HepG2 (cell line): ENCODE measurements around the gene SFXN2. TPM values are rescaled to one million over a fixed set of nuclear protein-coding genes. Genes with fewer than 3 reads are reported as not detected.
A peak's percentile ranks its signal among the peaks of the same experiment; 100 is the strongest.

ENCODE experiments used
- ATAC-seq: fragments of 200-7000 bp; cut with Tn5 transposase; 3 replicates; pipeline ENCODE4 v1.9.1; 2020; ENCODE audit warnings: mild to moderate bottlenecking, moderate library complexity
- BruUV-seq: library from RNA; stranded (reverse); fragments of 400-500 nt; replicated peaks from 2 replicates; lab custom pipeline; 2021; lab: Mats Ljungman, UMichigan
- CTCF ChIA-PET: fragments of 300-600 bp; formaldehyde crosslinking; extraction: SDS; loops from one replicate; lab custom pipeline; 2021; ENCODE audit warnings: low total read pairs, inconsistent platforms, low intra/inter-chr PET ratio; lab: Yijun Ruan, JAX
- POLR2A ChIA-PET: fragments of 350-600 bp; sonication (Branson Sonifier 250); formaldehyde crosslinking; loops from one replicate; lab custom pipeline; 2020; ENCODE audit warnings: antibody characterized with exemption, inconsistent platforms; lab: Yijun Ruan, JAX
- DNase-seq: peaks from one replicate; pipeline ENCODE4 v3.0.0-alpha.2; 2015; ENCODE audit warnings: low spot score
- FAIRE-seq: peaks from 3 replicates; lab custom pipeline; 2011; peaks lifted over from hg19 to GRCh38; lab: Jason Lieb, UNC
- H2AFZ ChIP-seq: one replicate; pipeline ENCODE4 v1.6.1; 2011; ENCODE audit warnings: low read length, inconsistent platforms
- H3K27ac ChIP-seq: fragments of 300-600 bp; 3 replicates; pipeline ENCODE4 v1.8.0; 2011; ENCODE audit warnings: mixed run types, mild to moderate bottlenecking, mixed read lengths, low read length, inconsistent platforms; ENCODE audit not compliant: insufficient read depth; ENCODE audit errors: extremely low read length
- H3K27me3 ChIP-seq, 2 experiments: fragments of 200-600 bp in 1 of 2; 2 replicates in 1 of 2; 3 replicates in 1 of 2; pipeline versions ENCODE4 v1.6.0 to v1.8.0; 2011; ENCODE audit warnings: low read length in 2 of 2, mild to moderate bottlenecking in 2 of 2, moderate library complexity in 2 of 2, inconsistent platforms in 1 of 2; ENCODE audit not compliant: insufficient read depth in 2 of 2, control insufficient read depth in 1 of 2
- H3K36me3 ChIP-seq, 2 experiments: fragments of 200-600 bp in 1 of 2; replicated peaks in 1 of 2; 2 replicates in 1 of 2; 3 replicates in 1 of 2; pipeline versions ENCODE4 v1.5.1 to v1.8.0; 2011; ENCODE audit warnings: low read length in 2 of 2, inconsistent platforms in 1 of 2; ENCODE audit not compliant: insufficient read depth in 2 of 2, control insufficient read depth in 1 of 2
- H3K4me1 ChIP-seq: 2 replicates; pipeline ENCODE4 v1.5.1; 2012; ENCODE audit warnings: low read length, inconsistent platforms; ENCODE audit not compliant: insufficient read depth
- H3K4me2 ChIP-seq: 2 replicates; pipeline ENCODE4 v1.6.0; 2011; ENCODE audit warnings: low read depth, low read length, inconsistent platforms
- H3K4me3 ChIP-seq, 3 experiments: fragments of 200-600 bp in 1 of 3; sonication (generic), shearing (Covaris generic) in 1 of 3; replicated peaks in 1 of 3; 2 replicates each; pipeline ENCODE4 v1.5.1; 2011 to 2016; ENCODE audit warnings: low read length in 3 of 3, inconsistent platforms in 2 of 3, low read depth in 2 of 3, mild to moderate bottlenecking in 2 of 3, control low read depth in 1 of 3, mixed read lengths in 1 of 3; ENCODE audit not compliant: insufficient read depth in 1 of 3
- H3K79me2 ChIP-seq: one replicate; pipeline ENCODE4 v1.6.1; 2011; ENCODE audit warnings: low read length, inconsistent platforms; ENCODE audit not compliant: insufficient read depth
- H3K9ac ChIP-seq: 2 replicates; pipeline ENCODE4 v1.6.0; 2011; ENCODE audit warnings: mild to moderate bottlenecking, low read depth, low read length, inconsistent platforms; ENCODE audit not compliant: insufficient read depth
- H3K9me3 ChIP-seq: 2 replicates; pipeline ENCODE4 v1.5.1; 2012; ENCODE audit warnings: mild to moderate bottlenecking, low read length
- H4K20me1 ChIP-seq: 2 replicates; pipeline ENCODE4 v1.6.0; 2011; ENCODE audit warnings: inconsistent platforms, mild to moderate bottlenecking, low read length, moderate library complexity; ENCODE audit not compliant: insufficient read depth
- CEBPB ChIP-seq: IDR thresholded peaks from 2 replicates; pipeline ENCODE4 v1.6.1; 2011; ENCODE audit warnings: low read depth, low read length, improper control_type of control experiment, borderline replicate concordance
- FOXJ3 ChIP-seq: sonication (generic); formaldehyde crosslinking; IDR thresholded peaks from 2 replicates; pipeline ENCODE4 v1.4.0; 2020; ENCODE audit warnings: missing genetic modification reagents, mild to moderate bottlenecking, borderline replicate concordance
- GTF2F1 ChIP-seq: fragments of 150-350 bp; IDR thresholded peaks from 2 replicates; pipeline ENCODE4 v1.6.1; 2014; ENCODE audit warnings: low read length
- HNF4A ChIP-seq: sonication (generic); formaldehyde crosslinking; IDR thresholded peaks from 2 replicates; pipeline ENCODE4 v1.4.0; 2020; ENCODE audit warnings: missing genetic modification reagents
- HOXA3 ChIP-seq: sonication (generic); formaldehyde crosslinking; IDR thresholded peaks from 2 replicates; pipeline ENCODE4 v1.5.0; 2020; ENCODE audit warnings: missing genetic modification reagents
- MYC ChIP-seq: sonication (generic); formaldehyde crosslinking; IDR thresholded peaks from 2 replicates; pipeline ENCODE4 v1.9.0; 2021; ENCODE audit warnings: missing genetic modification reagents, borderline replicate concordance
- PITX1 ChIP-seq: sonication (generic); formaldehyde crosslinking; IDR thresholded peaks from 2 replicates; pipeline ENCODE4 v1.5.1; 2020; ENCODE audit warnings: mild to moderate bottlenecking, missing genetic modification reagents
- RAD21 ChIP-seq: fragments of 450-650 bp; formaldehyde crosslinking; IDR thresholded peaks from 2 replicates; pipeline ENCODE4 v1.5.0; 2020; ENCODE audit warnings: mild to moderate bottlenecking
- ZFP90 ChIP-seq: sonication (generic); formaldehyde crosslinking; IDR thresholded peaks from 2 replicates; pipeline ENCODE4 v1.8.0; 2022; ENCODE audit warnings: missing genetic modification reagents, mild to moderate bottlenecking, inconsistent platforms, borderline replicate concordance
- ZFX ChIP-seq: sonication (generic); formaldehyde crosslinking; IDR thresholded peaks from 2 replicates; pipeline ENCODE4 v1.4.0; 2020; ENCODE audit warnings: mild to moderate bottlenecking, low read depth, missing genetic modification reagents, moderate library complexity
- ZNF263 ChIP-seq: sonication (generic); formaldehyde crosslinking; IDR thresholded peaks from 2 replicates; pipeline ENCODE4 v1.4.0; 2020; ENCODE audit warnings: missing genetic modification reagents
- ZNF331 ChIP-seq: sonication (generic); formaldehyde crosslinking; IDR thresholded peaks from 2 replicates; pipeline ENCODE4 v1.4.0; 2020; ENCODE audit warnings: missing genetic modification reagents
- ZNF496 ChIP-seq: sonication (generic); formaldehyde crosslinking; IDR thresholded peaks from 2 replicates; pipeline ENCODE4 v1.8.1; 2023; ENCODE audit warnings: mild to moderate bottlenecking, moderate library complexity, missing genetic modification reagents; ENCODE audit not compliant: insufficient replicate concordance
- ZNF543 ChIP-seq: sonication (generic); formaldehyde crosslinking; IDR thresholded peaks from 2 replicates; pipeline ENCODE4 v1.4.0; 2020; ENCODE audit warnings: mild to moderate bottlenecking, missing genetic modification reagents
- ZNF7 ChIP-seq: IDR thresholded peaks from 2 replicates; pipeline ENCODE4 v1.6.1; 2016; ENCODE audit warnings: missing biosample characterization, missing genetic modification reagents
- ZNF768 ChIP-seq: sonication (generic); formaldehyde crosslinking; IDR thresholded peaks from 2 replicates; pipeline ENCODE4 v1.4.0; 2020; ENCODE audit warnings: missing genetic modification reagents
- WGBS: methylation state at CpG from one replicate; pipeline ENCODE4 v1.1.6; 2017; ENCODE audit warnings: low lambda C conversion rate; 5-methylcytosine and 5-hydroxymethylcytosine counted together
- in situ Hi-C: cut with HindIII; loops from 2 replicates; pipeline ENCODE4 v1.10.0; 2017; ENCODE audit warnings: low pct_unique_long_range_greater_than_20kb; ENCODE audit not compliant: extremely low pct_ligation_motif_present
- intact Hi-C: fragments of 100-400 bp; cut with micrococcal nuclease; formaldehyde crosslinking; loops from one replicate; pipeline ENCODE4 v1.10.0; 2022; ENCODE audit not compliant: unreplicated experiment
- polyA plus RNA-seq, 8 experiments: library from polyadenylated mRNA; depleted of rRNA in 3 of 8; stranded (reverse) in 7 of 8; unstranded in 1 of 8; fragments of >200 nt; fragmentation: Illumina TruSeq in 4 of 8; extraction: Trizol in 4 of 8; gene quantifications; 2 replicates each; pipeline versions ENCODE4 v1.2.1 to v1.2.3, GENCODE V29; 2011 to 2016; ENCODE audit warnings: low read depth in 4 of 8, missing spikeins in 1 of 8, mixed read lengths in 1 of 8; ENCODE audit not compliant: insufficient read depth in 1 of 8
- total RNA-seq, 5 experiments: library from RNA; depleted of rRNA; stranded (reverse); fragments of >200 nt; fragmentation: Illumina TruSeq; extraction: Trizol; gene quantifications; 2 replicates each; pipeline ENCODE4 v1.2.3, GENCODE V29; 2016; ENCODE audit warnings: low read depth in 1 of 5
- TF ChIP-seq, protein P1 (sequence below): sonication (generic); formaldehyde crosslinking; IDR thresholded peaks from 2 replicates; pipeline ENCODE4 v1.4.0; 2020; ENCODE audit warnings: mild to moderate bottlenecking, missing genetic modification reagents
- TF ChIP-seq, protein P2 (sequence below): sonication (generic); formaldehyde crosslinking; IDR thresholded peaks from 2 replicates; pipeline ENCODE4 v1.4.0; 2020; ENCODE audit warnings: missing genetic modification reagents, borderline replicate concordance
- TF ChIP-seq, protein P3 (sequence below): sonication (generic); IDR thresholded peaks from 2 replicates; pipeline ENCODE4 v1.6.1; 2016; ENCODE audit warnings: low read depth, borderline replicate concordance
- TF ChIP-seq, protein P4 (sequence below): IDR thresholded peaks from 2 replicates; pipeline ENCODE4 v1.6.1; 2016; ENCODE audit warnings: low read depth, control low read depth

Gene SFXN2
- total and polyA plus RNA-seq, 2 of the 13 experiments (the other 11 are each of a cell fraction or from before 2014, with no cell fraction given) = 12.8 to 21.1 TPM

DNA sequence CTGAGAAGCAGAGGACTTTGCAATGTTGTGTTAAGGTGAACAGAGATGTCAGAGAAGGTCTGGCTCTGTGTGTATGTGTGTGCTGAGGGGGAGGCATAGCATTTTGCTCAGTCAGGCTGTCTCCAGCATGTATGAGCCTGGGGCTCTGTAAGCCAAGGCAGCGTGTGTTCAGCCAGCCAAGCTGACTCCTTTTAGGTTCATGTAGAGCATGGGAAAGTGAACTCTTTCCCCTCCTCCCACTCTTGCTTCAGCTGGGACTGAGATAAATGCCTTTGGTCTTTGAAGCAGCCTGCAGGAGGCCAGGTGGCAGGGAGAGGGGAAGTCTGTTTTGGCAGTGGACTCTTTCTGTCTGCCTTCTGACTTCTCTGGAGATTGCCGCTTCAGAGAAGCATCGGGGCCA, 3.8 kb downstream of the SFXN2 start:
- Histone ChIP-seq H3K9me3 (no peaks in the 10 kb centered on the region), H3K4me3 (peak overlapping the region in 1 of 3 experiments; percentile 29; a peak in 2 of 6 replicates), H3K27ac (peak overlapping the region; percentile 58), H3K36me3 (0 out of 5 replicates have a peak, but pooled peaks cover 0 to 4% of the 10 kb centered on the region in 2 experiments), H3K4me1 (peaks cover 60% of the 10 kb centered on the region), H3K4me2 (peak overlapping the region; percentile 65), H4K20me1 (no peaks in the 10 kb centered on the region), H3K27me3 (no peaks in the 10 kb centered on the region; a peak in 1 of 5 replicates), H3K79me2 (peaks cover 50% of the 10 kb centered on the region), H2AFZ (no peak overlapping the region), H3K9ac (peak overlapping the region; percentile 23)
- intact Hi-C loops (loop anchor here (10.0 kb wide), 1 partner anchor 337 kb away; no protein-coding TSS in a partner anchor), in situ Hi-C loops (no loop called here)
- CTCF ChIA-PET = no interaction called here
- DNase-seq = peak; percentile 83
- peak; percentile 83 for FAIRE-seq
- no TSS peak for BruUV-seq
- POLR2A ChIA-PET = no interaction called here
- WGBS = 63% methylated on average over 2 of the region's 3 CpGs
- ATAC-seq = peak; percentile 6
- TF ChIP-seq ZNF331 (CRISPR knock-in tag) (0 out of 2 replicates have a peak, but pooled peaks have one; percentile 25), GTF2F1 (no peak), ZNF543 (CRISPR knock-in tag) (peak; percentile 85; the same call in 1 of the 2 replicates), HNF4A (CRISPR knock-in tag) (0 out of 2 replicates have a peak, but pooled peaks have one; percentile 41), ZNF496 (no peak), MYC (CRISPR knock-in tag) (0 out of 2 replicates have a peak, but pooled peaks have one; percentile 21), RAD21 (CRISPR knock-in tag) (0 out of 2 replicates have a peak, but pooled peaks have one; percentile 14), ZFP90 (CRISPR knock-in tag) (peak; percentile 94; the same call in 1 of the 2 replicates), PITX1 (CRISPR knock-in tag) (0 out of 2 replicates have a peak, but pooled peaks have one; percentile 30), HOXA3 (CRISPR knock-in tag) (peak; percentile 36; the same call in 1 of the 2 replicates), CEBPB (peak; percentile 6; the same call in 1 of the 2 replicates), ZNF263 (0 out of 2 replicates have a peak, but pooled peaks have one; percentile 26), FOXJ3 (CRISPR knock-in tag) (no peak), ZNF7 (CRISPR knock-in tag) (no peak), ZNF768 (CRISPR knock-in tag) (peak; percentile 55; the same call in 1 of the 2 replicates), ZFX (CRISPR knock-in tag) (peak; percentile 21; the same call in 1 of the 2 replicates)
- TF ChIP-seq, protein P1, sequence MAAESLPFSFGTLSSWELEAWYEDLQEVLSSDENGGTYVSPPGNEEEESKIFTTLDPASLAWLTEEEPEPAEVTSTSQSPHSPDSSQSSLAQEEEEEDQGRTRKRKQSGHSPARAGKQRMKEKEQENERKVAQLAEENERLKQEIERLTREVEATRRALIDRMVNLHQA (CRISPR knock-in tag) = no peak
- TF ChIP-seq, protein P2, sequence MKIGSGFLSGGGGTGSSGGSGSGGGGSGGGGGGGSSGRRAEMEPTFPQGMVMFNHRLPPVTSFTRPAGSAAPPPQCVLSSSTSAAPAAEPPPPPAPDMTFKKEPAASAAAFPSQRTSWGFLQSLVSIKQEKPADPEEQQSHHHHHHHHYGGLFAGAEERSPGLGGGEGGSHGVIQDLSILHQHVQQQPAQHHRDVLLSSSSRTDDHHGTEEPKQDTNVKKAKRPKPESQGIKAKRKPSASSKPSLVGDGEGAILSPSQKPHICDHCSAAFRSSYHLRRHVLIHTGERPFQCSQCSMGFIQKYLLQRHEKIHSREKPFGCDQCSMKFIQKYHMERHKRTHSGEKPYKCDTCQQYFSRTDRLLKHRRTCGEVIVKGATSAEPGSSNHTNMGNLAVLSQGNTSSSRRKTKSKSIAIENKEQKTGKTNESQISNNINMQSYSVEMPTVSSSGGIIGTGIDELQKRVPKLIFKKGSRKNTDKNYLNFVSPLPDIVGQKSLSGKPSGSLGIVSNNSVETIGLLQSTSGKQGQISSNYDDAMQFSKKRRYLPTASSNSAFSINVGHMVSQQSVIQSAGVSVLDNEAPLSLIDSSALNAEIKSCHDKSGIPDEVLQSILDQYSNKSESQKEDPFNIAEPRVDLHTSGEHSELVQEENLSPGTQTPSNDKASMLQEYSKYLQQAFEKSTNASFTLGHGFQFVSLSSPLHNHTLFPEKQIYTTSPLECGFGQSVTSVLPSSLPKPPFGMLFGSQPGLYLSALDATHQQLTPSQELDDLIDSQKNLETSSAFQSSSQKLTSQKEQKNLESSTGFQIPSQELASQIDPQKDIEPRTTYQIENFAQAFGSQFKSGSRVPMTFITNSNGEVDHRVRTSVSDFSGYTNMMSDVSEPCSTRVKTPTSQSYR = peak; percentile 83
- TF ChIP-seq, protein P3, sequence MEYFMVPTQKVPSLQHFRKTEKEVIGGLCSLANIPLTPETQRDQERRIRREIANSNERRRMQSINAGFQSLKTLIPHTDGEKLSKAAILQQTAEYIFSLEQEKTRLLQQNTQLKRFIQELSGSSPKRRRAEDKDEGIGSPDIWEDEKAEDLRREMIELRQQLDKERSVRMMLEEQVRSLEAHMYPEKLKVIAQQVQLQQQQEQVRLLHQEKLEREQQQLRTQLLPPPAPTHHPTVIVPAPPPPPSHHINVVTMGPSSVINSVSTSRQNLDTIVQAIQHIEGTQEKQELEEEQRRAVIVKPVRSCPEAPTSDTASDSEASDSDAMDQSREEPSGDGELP = peak; percentile 75; the same call in 1 of the 2 replicates
- TF ChIP-seq, protein P4, sequence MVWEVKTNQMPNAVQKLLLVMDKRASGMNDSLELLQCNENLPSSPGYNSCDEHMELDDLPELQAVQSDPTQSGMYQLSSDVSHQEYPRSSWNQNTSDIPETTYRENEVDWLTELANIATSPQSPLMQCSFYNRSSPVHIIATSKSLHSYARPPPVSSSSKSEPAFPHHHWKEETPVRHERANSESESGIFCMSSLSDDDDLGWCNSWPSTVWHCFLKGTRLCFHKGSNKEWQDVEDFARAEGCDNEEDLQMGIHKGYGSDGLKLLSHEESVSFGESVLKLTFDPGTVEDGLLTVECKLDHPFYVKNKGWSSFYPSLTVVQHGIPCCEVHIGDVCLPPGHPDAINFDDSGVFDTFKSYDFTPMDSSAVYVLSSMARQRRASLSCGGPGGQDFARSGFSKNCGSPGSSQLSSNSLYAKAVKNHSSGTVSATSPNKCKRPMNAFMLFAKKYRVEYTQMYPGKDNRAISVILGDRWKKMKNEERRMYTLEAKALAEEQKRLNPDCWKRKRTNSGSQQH (CRISPR knock-in tag) = no peak
